MCF 10A (cell line): Measurements from ENCODE around the gene UMODL1. TPM values are rescaled to one million over a fixed set of nuclear protein-coding genes. Genes with fewer than 3 reads are reported as not detected.

ENCODE experiments used
- BruUV-seq: library from RNA; stranded (reverse); fragments of 400-500 nt; replicated peaks from 2 replicates; lab custom pipeline; 2021; lab: Mats Ljungman, UMichigan
- CTCF ChIA-PET: fragments of 300-600 bp; sonication (Branson Sonifier 250); formaldehyde crosslinking; extraction: SDS; loops from one replicate; lab custom pipeline; 2021; ENCODE audit warnings: antibody characterized with exemption, inconsistent platforms; lab: Yijun Ruan, JAX
- POLR2A ChIA-PET: fragments of 300-600, 350-650 bp; sonication (Branson Sonifier 250); formaldehyde crosslinking; extraction: SDS; loops from one replicate; lab custom pipeline; 2020; ENCODE audit warnings: antibody characterized with exemption, inconsistent platforms; lab: Yijun Ruan, JAX
- DNase-seq: peaks from one replicate; pipeline ENCODE4 v3.0.0-alpha.2; 2018; ENCODE audit not compliant: unreplicated experiment
- H3K27ac Mint-ChIP-seq: one replicate; pipeline ENCODE4 v1.8.0; 2022; ENCODE audit warnings: mild to moderate bottlenecking, low read depth, mixed read lengths; ENCODE audit not compliant: unreplicated experiment
- H3K27me3 Mint-ChIP-seq: one replicate; pipeline ENCODE4 v1.8.0; 2022; ENCODE audit warnings: mixed read lengths; ENCODE audit not compliant: insufficient read depth, unreplicated experiment
- H3K36me3 Mint-ChIP-seq: one replicate; pipeline ENCODE4 v1.8.0; 2022; ENCODE audit warnings: mild to moderate bottlenecking, moderate library complexity, mixed read lengths; ENCODE audit not compliant: insufficient read depth, unreplicated experiment
- H3K4me1 Mint-ChIP-seq: one replicate; pipeline ENCODE4 v1.8.0; 2022; ENCODE audit warnings: mixed read lengths; ENCODE audit not compliant: insufficient read depth, unreplicated experiment
- H3K4me3 Mint-ChIP-seq: one replicate; pipeline ENCODE4 v1.8.0; 2022; ENCODE audit warnings: mild to moderate bottlenecking, moderate library complexity, mixed read lengths; ENCODE audit not compliant: unreplicated experiment
- H3K9me3 Mint-ChIP-seq: one replicate; pipeline ENCODE4 v1.8.0; 2022; ENCODE audit warnings: mixed read lengths; ENCODE audit not compliant: unreplicated experiment
- CTCF ChIP-seq: fragments of 200-600 bp; IDR thresholded peaks from one replicate; pipeline ENCODE4 v1.8.0; 2022; ENCODE audit warnings: antibody characterized with exemption, mild to moderate bottlenecking; ENCODE audit not compliant: unreplicated experiment
- intact Hi-C: fragments of 100-400 bp; cut with micrococcal nuclease; formaldehyde crosslinking; loops from 2 replicates; pipeline ENCODE4 v1.14.1; 2022
- total RNA-seq: library from RNA; stranded (reverse); gene quantifications from 2 replicates; pipeline ENCODE4 v1.2.3, GENCODE V29; 2022

The UMODL1 gene
- total RNA-seq, 1 experiment from 2014 or later: not detected

DNA sequence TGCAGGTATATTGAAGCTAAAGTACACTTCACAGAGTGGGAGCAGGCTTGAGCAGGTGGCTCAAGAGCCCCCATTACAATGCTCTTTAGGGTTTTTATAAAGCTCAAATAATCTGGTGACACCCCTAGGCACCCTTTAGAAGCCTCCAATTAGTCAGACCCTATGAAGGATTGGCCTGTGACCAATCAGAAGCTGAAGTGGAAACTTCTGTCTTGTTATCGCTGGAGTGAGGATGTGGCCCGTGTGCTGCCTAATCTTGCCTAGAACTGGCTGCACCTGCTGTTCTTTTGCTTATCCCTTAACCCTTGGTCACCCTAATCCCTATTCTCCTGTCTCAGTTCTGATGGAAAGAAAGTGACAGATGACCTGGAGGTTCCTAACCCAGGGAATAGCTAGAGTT, 77.0 kb downstream of the UMODL1 start:
- no peak overlapping the region for H3K4me3 Mint-ChIP-seq
- CTCF ChIA-PET: interaction anchor here (1.2 to 2.2 kb wide), 8 partner anchors 12 to 301 kb away, joined by 3 to 7 read pairs (median 4); no protein-coding TSS in a partner anchor
- POLR2A ChIA-PET: interaction anchor here (0.5 to 1.2 kb wide), 2 partner anchors 151 to 154 kb away, joined by 3 read pairs; no protein-coding TSS in a partner anchor
- no peak for TF ChIP-seq CTCF
- peaks cover 8% of the 10 kb centered on the region for H3K27me3 Mint-ChIP-seq
- no peaks in the 10 kb centered on the region for H3K36me3 Mint-ChIP-seq
- DNase-seq: no peak
- H3K4me1 Mint-ChIP-seq: no peaks in the 10 kb centered on the region
- H3K27ac Mint-ChIP-seq: no peak overlapping the region
- intact Hi-C loops: no loop called here
- H3K9me3 Mint-ChIP-seq: no peaks in the 10 kb centered on the region
- no TSS peak for BruUV-seq

- H3K27ac Mint-ChIP-seq: no peak overlapping the region
Observed at GRCh38 chr21:42148584-42148983, 77.5 kb downstream of the UMODL1 start.

GRCh38 chr21:42149656-42150473, 78.7 kb downstream of the UMODL1 start:
- H3K27ac Mint-ChIP-seq: no peak overlapping the region
- H3K4me1 Mint-ChIP-seq: no peaks in the 10 kb centered on the region
- no peak overlapping the region for H3K4me3 Mint-ChIP-seq
- BruUV-seq: no TSS peak
- CTCF ChIA-PET: no interaction called here
- intact Hi-C loops: no loop called here
- no peak for DNase-seq
- peaks cover 7% of the 10 kb centered on the region for H3K27me3 Mint-ChIP-seq
- no peaks in the 10 kb centered on the region for H3K9me3 Mint-ChIP-seq
- no peak for TF ChIP-seq CTCF
- H3K36me3 Mint-ChIP-seq: no peaks in the 10 kb centered on the region
- POLR2A ChIA-PET: no interaction called here

More at GRCh38 chr21:42148584-42148983, 77.5 kb downstream of the UMODL1 start:
- ChIA-PET POLR2A (interaction anchor here (0.5 to 1.2 kb wide), 3 partner anchors 9 to 153 kb away, joined by 3 to 4 read pairs (median 3); no protein-coding TSS in a partner anchor), CTCF (interaction anchor here (0.5 to 2.2 kb wide), 6 partner anchors 16 to 301 kb away, joined by 3 to 7 read pairs (median 6); no protein-coding TSS in a partner anchor)
- Mint-ChIP-seq H3K4me3 (no peak overlapping the region), H3K4me1 (no peaks in the 10 kb centered on the region), H3K9me3 (no peaks in the 10 kb centered on the region), H3K36me3 (no peaks in the 10 kb centered on the region), H3K27me3 (peaks cover 7% of the 10 kb centered on the region)
- intact Hi-C loops: no loop called here
- DNase-seq: no peak
- no TSS peak for BruUV-seq
- no peak for TF ChIP-seq CTCF

GRCh38 chr21:42150474-42151085, 79.5 kb downstream of the UMODL1 start:
- no peak for TF ChIP-seq CTCF
- intact Hi-C loops: no loop called here
- Mint-ChIP-seq H3K4me3 (no peak overlapping the region), H3K9me3 (no peaks in the 10 kb centered on the region), H3K4me1 (no peaks in the 10 kb centered on the region), H3K27ac (no peak overlapping the region), H3K36me3 (no peaks in the 10 kb centered on the region), H3K27me3 (peaks cover 7% of the 10 kb centered on the region)
- CTCF ChIA-PET: interaction anchor here (0.8 kb wide), 1 partner anchor 33 kb away, joined by 3 read pairs; no protein-coding TSS in a partner anchor
- DNase-seq: no peak
- BruUV-seq: no TSS peak
- POLR2A ChIA-PET: no interaction called here
